DMS153 treated with DMSO at 0.1 percent for 48 hours (cell line): ENCODE data around the gene CD109.
"Not testable (repeated sequence)": the region's sequence is repeated elsewhere in the genome, so short reads cannot be mapped to it uniquely, and the experiment has no call there.

Experiments
- DNase-seq: peaks from one replicate; lab custom pipeline; 2025; ENCODE audit not compliant: unreplicated experiment; lab: John Stamatoyannopoulos, UW

The CD109 gene

DNA sequence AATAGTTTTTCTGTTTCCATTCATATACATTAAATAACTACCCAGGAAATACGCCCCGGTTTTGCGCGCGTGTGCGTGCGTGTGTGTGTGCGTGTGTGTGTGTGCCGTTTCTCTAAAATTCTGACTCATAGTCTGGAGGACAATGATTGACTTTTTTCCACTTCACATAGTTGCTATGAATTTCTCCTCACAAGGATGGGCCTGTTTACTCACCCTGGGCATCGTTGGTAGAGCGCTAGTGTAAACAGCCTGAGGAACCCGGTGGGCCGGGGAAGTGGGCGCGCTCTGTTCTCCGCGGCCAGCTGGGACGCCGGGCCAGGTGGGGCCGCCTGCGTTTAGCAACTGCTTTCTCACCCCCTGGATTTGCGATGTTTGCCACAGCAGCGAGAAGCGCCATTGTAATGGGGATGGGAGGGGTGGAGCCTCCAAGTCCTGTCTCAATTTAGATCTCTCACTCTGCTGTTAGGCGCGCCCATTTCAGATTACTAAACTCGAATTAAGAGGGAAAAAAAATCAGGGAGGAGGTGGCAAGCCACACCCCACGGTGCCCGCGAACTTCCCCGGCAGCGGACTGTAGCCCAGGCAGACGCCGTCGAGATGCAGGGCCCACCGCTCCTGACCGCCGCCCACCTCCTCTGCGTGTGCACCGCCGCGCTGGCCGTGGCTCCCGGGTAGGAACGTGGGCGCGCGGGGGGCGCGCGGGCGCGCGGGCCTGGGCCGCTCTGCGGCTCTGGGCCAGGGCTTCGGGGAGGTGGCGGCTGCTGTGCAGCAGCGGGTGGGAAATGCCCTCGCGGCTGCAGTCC lies at the start of gene CD109:
TSS of gene CD109 (plus strand) at position 585 of the 803 bp plus-strand sequence. CDS start at position 598, 13 bp downstream.
- DNase-seq: peak; percentile 45

- DNase-seq: no peak
These were observed 47.8 kb upstream of the CD109 start for GRCh38 chr6:73648166-73648565.

DNA sequence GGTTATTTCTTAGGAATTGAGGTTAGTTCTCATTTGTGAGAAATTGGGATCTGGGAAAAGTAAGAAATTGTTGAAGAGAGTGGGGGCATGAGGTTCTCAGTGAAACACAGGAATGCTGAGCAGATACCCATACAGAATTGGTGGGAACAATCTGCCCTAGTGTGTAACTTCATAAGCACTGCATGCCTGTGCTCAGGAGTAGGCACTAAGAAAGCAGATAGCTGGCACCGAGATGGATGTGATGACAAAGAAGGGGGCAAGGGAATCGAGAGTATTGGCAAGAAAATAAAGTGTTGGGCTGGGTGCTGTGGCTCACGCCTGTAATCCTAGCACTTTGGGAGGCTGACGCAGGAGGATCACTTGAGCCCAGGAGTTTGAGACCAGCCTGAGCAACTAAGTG lies 46.2 kb upstream of the CD109 start:
- DNase-seq: no peak

DNA sequence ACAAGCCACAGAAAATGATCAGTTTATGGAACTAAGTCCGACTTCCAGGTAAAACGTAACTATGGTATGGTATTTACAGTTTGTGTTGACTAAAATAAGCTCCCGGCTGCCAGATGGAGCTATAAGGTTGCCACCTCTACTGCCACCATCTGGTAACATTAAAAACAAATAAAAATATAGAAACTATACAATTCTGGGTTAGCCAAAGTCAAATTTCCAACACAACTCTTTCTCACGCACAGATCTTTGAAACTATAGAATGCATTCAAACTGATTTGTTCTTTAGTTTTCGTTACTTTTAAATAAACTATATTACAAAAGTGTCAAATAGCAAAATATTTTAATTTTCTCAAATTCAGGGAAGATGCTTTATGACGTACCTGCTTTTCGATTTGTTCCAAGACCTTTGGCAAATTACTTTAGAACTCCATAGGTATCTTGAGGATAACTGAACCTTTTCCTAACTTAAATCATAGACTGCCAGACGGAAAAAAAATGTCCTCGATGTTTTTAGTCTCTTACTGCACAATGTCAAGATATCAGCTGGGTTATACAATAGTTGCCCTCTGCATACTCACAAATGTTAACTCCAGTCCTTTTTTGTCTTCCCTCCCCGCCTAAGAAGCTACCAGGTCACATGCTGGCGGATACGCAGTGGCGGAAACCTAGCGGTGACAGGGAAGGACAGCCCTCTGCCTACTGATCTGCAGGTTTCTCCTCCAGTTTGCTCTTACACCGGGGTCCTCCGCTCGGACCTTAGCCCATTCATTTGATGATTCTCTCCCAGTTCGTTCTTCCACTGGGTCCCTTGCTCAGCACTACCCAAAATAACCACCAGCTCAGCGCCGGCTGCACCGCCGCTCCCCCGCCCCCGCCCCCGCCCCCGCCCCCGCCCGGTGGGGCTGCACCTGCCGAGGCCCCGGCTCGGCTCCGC lies 43.1 kb upstream of the CD109 start:
- DNase-seq: peak; percentile 74

DNA sequence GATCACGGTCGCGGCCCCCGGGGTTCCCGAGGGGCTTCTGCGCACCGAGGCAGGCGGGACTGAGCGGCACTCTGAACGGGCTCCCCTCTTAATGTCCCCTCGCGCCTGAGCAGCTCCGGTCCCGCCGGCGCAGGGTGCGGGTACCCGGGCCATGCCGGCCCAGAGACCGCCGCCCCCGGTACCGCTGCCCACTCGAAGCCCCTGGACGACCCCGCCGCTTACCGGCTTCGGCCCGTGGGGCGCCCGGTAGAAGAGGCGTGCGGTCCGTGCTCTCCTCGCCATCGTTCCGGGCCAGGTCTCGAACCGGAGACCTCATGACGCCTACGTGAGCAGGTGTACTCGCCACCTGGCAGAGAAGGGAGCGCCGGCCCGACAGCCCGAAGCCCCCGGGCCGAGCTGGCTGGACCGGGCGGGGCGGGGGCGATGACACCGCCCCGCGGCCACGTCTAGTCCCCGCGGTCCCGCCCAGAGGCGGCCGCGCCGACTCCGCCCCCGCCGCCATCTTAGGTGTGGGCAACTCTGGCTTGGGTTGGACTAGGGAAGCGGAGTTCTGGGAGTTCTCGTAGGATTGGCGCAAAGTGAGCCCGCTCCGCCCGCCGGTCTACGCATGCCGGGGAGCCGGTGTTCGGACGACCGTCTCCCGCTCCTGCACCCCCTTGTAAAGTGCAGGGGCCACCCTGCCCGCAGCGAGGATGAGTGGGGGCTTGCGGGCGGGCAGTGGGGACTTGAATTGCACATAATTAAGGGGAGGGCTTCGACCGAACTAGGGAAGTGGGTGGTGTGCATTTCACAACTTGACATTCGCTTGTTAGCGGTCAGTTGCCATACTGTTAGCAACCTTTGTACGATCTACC lies 42.2 kb upstream of the CD109 start, which contains the start of gene SLC17A5:
TSS of gene SLC17A5 (minus strand) at position 422 of the 854 bp plus-strand sequence. CDS start at position 316, 106 bp downstream.
- peak; percentile 96 for DNase-seq

- DNase-seq: no peak
These were observed 40.6 kb upstream of the CD109 start for GRCh38 chr6:73655341-73655917.

DNA sequence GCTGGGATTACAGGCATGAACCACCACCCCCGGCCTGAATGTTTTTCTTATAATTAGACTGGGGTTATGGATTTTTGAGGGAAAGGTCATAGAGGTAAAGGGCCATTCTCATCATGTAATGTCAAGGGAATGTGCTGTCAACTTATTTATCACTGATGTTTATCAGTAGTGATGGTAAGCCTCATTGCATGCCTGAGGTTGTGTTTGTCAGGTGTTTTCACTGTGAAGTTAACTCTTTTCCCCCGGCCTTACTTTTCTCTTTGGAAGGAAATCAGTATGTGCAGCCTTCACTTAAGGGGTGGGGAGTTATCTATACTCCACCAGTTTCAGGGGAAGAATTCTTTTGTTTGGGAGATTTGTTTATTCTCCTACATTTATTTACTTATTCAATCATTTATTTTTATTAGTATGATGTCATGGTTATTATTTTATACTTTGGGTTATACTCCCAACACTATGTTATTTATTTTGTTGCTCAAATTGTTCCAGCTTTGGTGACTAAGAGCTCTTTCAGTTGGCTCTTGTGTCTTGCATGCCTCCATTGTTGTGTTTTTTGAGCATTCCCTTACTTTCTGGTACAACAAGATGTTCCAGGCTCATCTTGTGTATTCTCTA lies 39.4 kb upstream of the CD109 start:
- no peak for DNase-seq

DNA sequence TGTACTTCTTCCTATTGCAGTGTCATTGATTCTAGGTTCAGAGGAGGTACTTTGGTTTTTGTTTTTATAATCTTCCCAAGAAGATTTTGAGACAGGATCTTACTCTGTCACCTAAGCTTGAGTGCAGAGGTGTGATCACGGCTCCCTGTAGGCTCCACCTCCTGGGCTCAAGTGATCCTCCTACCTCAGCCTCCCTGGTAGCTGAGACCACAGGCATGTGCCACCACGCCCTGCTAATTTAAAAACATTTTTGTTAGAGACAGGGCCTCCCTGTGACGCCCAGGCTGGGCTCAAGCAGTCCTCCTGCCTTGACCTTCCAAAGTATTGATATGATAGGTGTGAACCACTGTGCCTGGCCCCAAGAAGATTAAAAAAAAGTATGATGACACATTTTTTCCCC lies 38.8 kb upstream of the CD109 start:
- DNase-seq: no peak

DNA sequence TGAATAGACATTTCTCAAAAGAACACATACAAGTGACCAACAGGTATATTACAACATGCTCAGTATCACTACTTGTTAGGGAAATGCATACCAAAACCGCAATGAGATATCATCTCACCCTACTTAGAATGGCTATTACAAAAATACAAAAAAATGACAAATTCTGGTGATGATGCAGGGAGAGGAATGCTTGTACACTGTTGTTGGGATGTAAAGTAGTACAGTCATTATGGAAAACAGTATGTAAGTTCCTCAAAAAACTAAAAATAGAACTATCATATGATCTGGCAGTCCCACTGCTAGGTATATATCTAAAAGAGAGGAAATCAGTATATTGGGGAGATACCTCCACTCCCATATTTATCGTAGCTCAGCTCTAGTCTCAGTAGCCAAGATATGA lies 31.3 kb upstream of the CD109 start:
- DNase-seq: no peak

- no peak for DNase-seq
These were observed 30.2 kb upstream of the CD109 start for GRCh38 chr6:73665686-73666319.

DNA sequence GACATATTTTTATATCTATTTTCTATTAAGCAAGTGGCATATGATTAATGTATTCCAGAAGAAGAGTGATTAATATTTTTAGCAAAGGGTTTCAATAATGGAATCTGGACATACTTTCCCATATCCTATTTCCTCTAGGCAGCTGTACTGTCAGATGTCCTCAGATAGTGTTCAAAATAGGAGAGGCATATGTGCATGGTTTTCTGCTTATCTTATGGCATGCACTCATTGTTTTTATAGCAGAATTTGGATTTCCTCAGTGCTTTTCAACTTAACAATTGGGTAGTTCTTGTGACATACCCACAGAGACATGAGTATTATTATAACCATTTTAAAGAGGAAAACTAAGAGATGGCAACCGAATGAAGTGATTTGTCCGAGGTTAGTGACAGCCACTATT lies 29.6 kb upstream of the CD109 start:
- DNase-seq: no peak

DNA sequence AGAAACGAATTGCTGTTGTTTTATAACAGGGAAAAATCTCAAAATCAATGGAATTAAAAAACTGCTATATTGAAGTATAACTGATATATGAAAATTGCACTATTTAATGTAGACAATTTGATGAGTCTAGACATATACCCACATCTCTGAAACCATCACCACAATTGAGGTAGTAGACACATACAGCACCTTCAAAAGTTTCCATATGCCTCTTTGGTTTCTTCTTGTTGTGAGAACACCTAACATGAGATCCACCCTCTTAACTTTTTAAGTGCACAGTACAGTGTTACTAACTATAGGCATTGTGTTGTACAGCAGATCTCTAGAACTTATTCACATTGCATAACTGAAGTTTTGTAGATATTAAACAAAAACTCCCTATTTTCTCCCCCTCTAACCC lies 28.2 kb upstream of the CD109 start:
- DNase-seq: no peak

GRCh38 chr6:73669005-73669404 lies 27.0 kb upstream of the CD109 start:
- DNase-seq: no peak

GRCh38 chr6:73671911-73672685 lies 23.9 kb upstream of the CD109 start:
- no peak for DNase-seq

DNA sequence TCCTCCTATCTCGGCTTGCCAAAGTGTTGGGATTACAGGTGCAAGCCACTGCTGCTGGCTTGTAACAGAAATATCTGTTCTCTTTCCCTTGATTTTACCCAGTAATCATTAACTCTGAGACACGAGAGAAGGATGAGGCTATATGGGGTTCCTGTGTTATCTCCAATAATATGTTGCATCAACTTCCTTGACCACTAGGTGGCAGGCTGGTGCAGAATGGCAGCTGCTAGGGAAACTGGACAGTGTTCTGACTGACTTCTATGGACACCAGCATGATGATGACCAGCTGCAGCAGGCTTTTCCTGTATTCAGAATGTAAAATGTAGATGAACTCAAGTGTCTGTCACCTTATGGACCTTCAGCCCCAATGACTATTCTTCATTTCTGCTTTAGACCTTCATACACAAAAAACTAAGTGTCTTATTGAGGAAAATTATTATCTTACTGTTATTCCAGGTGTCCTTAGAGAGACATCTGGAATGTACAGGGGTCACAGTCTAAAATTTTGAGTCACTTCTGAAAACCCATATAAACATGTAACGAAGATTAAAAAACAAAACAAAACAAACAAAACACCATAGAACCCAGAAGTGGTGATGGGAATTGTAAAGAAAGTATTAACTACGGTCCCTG lies 20.4 kb upstream of the CD109 start:
- peak; percentile 60 for DNase-seq

- DNase-seq: no peak
These were observed 17.0 kb upstream of the CD109 start for GRCh38 chr6:73679009-73679408.

- DNase-seq: not testable (repeated sequence)
These were observed 16.2 kb upstream of the CD109 start for GRCh38 chr6:73679846-73680245.

DNA sequence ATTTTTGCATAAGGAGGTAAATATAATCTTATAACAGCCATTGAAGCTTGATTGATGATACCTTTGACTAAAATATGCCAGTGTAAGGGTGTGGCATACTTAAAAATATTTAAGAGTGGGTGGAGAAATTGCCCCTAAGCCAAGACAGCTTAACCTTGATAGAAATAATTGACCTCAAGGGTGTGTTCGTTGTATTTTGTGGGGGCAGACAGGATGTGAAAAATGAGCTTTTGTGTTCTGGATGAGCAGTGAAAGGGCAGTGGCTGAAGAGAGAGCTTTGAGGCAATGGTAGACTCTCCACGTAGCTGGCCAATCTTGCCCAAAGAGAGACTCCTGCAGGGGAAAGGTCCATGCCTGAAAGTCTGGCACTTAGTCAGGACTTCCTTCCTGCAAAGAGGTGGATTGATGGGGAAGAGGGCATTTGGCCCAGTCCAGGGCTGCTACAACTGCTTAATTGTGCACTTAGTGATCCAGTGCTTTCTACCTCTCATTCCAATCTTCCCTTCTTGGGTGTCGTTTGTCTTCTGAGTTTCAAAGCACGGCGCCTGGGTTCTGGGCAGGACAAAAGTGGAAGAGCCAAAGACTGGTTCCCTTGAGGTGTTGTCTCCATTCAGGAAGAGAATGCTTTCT lies 15.6 kb upstream of the CD109 start:
- DNase-seq: no peak
